GM19455 (cell line): ENCODE measurements around the gene KRT81.
"Not testable (repeated sequence)": the region's sequence is repeated elsewhere in the genome, so short reads cannot be mapped to it uniquely, and the experiment has no call there.

Experiments
- ATAC-seq: cut with Tn5 transposase; IDR thresholded peaks from one replicate; pipeline ENCODE4 v1.9.1; 2021; ENCODE audit not compliant: unreplicated experiment

The KRT81 gene

GRCh38 chr12:52244615-52244994 is 46.7 kb downstream of the KRT81 start:
- ATAC-seq = no peak

DNA sequence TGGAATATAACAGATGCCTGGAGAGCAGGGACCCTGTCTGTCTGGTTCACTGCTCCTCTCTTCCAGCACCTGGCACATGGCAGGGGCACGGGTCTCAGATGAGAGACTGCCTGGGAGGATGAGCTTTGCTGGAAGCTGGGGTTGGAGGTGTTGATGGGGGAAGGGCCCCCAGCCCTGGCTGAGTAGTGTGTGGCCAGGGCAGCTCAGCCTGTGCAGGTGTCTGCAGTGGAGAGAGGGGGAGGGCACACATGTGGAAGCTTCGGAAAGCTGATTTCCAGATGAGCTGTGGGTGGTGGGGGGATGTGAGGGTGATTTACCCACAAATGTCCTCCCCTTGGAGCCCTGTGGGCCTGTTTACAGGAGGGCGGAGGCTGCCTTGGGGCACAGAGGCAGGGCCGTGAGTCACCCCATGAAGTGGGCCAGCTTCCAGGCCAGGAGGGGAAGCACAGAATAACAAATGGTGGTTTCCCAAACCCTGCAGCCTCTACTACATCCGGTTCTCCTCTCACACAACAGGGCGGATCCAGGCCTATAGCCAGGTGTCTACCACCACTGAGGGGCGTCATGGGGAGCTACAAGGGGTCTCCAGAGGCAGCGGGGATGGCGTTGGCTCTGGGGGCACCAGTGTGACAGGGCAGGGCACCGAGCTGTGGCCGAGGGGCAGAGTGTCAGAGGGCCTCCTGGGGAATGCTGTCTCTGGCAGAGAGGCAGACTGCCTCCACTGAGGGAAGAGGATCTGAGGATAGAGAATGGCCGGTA is 47.3 kb downstream of the KRT81 start:
- ATAC-seq = peak; percentile 83

DNA sequence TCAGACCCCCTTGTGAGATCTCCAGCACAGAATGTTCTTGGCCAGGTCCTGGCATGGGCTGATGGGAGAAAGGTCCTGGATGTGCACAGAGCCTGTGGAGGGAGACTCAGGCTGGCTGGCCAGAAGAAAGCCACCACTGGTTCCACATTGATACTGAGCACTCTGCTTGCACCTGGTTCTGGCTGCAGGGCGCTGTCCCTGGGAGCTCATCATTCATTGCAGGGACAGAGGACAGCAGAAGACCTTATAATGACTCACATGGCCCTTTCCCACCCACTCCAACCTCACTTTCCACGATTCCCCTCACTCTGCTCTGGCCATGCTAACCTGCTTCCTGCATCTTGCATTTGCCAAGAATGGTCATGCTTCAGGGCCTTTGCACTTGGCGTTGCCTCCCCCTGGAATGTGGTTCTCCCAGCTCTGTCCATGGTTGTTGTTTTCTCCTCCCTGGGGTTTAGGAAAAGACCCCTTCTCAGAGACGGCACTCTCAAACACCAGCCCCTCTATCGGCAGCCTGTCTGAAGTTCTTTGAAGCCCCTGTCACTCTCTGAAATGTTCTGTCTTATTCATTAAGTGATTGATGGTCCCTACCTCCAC is 48.0 kb downstream of the KRT81 start:
- no peak for ATAC-seq

DNA sequence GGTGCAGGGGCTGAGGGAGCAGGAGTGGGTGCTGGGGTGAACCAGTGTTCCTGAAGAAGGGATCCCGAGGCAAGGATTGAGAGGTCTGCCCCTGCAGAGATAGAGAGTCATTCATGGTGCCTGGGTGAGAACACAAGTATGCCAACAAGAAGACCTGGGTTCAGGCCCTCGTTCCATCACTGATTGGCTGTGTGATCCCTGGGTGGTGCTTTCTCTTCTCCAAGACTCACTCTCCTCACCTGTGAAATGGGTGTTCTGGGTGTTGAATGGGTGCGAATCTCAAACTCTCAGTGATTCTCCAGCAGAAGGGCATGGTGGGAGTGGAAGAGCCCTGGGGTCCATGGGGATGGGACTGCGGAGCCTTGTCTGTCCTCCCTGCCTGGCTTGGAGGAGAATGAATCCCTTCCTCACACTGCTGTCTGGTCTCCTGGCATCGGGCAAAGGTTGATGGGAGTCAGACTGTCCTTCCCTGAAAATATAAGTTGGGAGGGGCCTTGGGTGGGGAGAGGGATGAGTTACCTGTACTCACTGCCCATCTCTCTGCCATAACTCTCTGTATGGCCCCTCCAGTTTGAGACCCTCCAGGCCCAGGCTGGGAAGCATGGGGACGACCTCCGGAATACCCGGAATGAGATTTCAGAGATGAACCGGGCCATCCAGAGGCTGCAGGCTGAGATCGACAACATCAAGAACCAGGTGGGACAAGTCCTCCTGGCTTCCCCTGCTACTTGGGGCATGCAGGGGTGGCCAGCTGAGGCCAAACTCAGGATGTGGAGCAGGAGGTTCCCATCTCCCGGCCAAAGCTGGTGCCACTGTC is 48.7 kb downstream of the KRT81 start:
- ATAC-seq = no peak

- ATAC-seq = no peak
Observed at GRCh38 chr12:52241205-52241842, 50.0 kb downstream of the KRT81 start.

DNA sequence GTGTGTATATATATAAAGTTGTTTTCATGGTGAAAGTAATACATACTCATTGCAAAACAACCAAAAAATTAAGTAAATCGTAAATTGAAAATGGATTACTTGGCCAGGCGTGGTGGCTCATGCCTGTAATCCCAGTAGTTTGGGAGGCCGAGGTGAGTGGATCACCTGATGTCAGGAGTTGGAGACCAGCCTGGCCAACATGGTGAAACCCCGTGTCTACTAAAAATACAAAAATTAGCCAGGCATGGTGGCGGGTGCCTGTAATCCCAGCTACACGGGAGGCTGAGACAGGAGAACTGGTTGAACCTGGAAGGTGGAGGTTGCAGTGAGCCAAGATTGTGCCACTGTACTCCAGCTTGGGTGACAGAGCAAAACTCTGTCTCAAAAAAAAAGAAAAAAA is 51.1 kb downstream of the KRT81 start:
- ATAC-seq = not testable (repeated sequence)

DNA sequence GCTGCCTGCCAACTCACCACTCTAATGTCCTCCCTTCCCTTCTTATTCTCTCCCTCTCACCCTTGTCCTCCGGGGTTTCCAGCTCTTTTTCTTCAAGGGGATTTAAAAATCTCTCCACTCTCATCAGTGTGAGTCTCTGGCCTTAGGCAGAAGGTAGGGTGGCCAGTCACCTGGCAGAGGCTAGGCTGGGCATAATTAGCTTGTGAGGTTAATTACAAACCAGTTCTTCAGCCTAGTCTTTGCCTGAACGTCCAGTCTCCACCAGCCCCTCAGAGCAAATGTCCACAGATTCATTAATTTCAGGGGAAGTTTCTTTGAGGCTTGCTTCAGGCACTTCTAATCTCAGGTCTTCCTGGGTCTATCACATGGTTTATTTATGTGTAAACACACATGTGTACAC is 51.6 kb downstream of the KRT81 start:
- ATAC-seq = no peak

DNA sequence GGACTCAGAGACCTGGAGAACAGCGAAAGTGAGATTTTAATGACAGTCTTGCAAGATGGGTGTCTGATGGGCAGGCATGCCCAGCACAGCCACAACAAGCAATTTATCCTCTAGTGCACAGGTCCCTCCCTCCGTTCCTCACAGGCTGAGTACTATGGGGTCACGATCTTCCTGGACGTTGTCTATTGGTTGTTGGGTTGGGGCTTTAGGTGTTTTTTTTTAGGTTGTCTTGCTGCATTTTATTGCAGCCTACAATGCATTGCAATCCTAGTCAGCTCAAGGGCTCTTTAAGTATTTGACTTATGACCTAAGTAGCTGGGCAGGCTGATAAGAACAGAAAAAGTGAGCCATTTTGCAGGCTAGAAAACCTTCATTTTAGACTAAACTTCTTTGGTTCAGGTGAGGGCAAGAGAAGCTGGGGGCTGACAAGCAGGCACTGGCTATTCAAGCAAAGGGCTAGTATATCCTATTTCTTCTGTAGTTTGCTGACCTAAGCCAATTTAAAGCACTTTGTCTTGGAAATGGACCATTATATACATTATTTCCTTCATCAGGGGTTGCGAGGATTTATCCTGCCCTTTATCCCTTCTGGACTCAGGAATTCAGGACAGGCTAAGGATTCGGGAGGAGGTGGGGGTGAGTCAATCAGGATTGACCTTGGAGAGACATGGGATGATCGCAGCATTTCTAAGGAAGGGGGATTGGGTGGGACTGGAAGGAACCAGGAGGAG is 52.3 kb downstream of the KRT81 start:
- ATAC-seq = no peak

GRCh38 chr12:52238207-52238840 is 53.0 kb downstream of the KRT81 start:
- no peak for ATAC-seq

DNA sequence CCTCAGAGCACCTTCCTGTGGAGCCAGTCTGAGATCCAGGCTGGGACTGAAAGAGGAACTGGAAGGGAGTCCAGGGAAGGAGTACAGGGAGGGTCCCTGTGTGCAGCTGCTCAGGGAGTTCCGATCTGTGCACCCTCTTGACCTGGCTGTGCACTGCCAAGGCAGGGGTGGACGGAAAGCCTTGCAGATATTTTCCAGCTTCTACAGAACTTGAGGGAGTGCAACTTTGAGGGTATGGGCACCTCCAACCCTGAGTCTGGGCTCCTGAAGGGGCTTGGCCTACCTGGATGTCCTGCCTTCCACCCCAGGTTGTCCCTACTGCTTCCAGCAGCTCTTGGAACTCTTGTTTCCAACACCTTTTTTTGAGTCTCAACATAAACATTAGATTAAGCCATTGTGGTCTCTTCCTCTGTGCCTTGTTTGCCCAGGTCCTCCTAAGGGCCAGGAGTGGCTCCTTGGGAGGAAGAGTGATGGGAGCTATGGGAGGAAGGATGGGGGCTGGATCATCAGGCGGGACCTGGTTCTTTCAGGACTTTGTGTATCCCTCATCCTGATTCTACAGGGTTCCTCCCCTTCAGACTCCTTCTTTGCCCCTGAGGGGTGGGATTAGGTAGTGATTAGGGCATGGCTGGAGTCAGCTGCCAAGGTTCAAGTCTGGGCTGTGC is 54.8 kb downstream of the KRT81 start:
- ATAC-seq = no peak
